ENCODE results near the gene OFD1.

Gene OFD1

GRCh38 chrX:13760426-13760825 lies 25.9 kb downstream of the OFD1 start:
- H3K36me3 ChIP-seq (ENCODE audit: insufficient read depth, low read length), result peaks cover 19% of the 10 kb centered on the region
- H3K9me3 ChIP-seq (replicated peaks; ENCODE audit: low read length), result no peaks in the 10 kb centered on the region
- peaks cover 13% of the 10 kb centered on the region for H3K4me1 ChIP-seq (ENCODE audit: control insufficient read depth, insufficient read depth, low read length)
- no peak overlapping the region for H3K4me2 ChIP-seq (ENCODE audit: low read length)
- no peaks in the 10 kb centered on the region for H3K27me3 ChIP-seq (ENCODE audit: control insufficient read depth, insufficient read depth, low read length)
- no peak overlapping the region for H3K4me3 ChIP-seq (ENCODE audit: low read length)
- no peak overlapping the region for H3K9ac ChIP-seq (ENCODE audit: low read depth, low read length)

- Histone ChIP-seq H3K4me1 (ENCODE audit: control insufficient read depth, insufficient read depth, low read length) (peaks cover 13% of the 10 kb centered on the region), H3K4me2 (ENCODE audit: low read length) (no peak overlapping the region), H3K27me3 (ENCODE audit: control insufficient read depth, insufficient read depth, low read length) (no peaks in the 10 kb centered on the region), H3K36me3 (ENCODE audit: insufficient read depth, low read length) (peaks cover 21% of the 10 kb centered on the region), H3K9me3 (replicated peaks; ENCODE audit: low read length) (no peaks in the 10 kb centered on the region), H3K4me3 (ENCODE audit: low read length) (no peak overlapping the region), H3K9ac (ENCODE audit: low read depth, low read length) (no peak overlapping the region)
These were observed 27.3 kb downstream of the OFD1 start for GRCh38 chrX:13761606-13762414.

- no peak overlapping the region for H3K9ac ChIP-seq (ENCODE audit: low read depth, low read length)
- H3K4me2 ChIP-seq (ENCODE audit: low read length), result no peak overlapping the region
- H3K36me3 ChIP-seq (ENCODE audit: insufficient read depth, low read length), result peaks cover 18% of the 10 kb centered on the region
- H3K4me3 ChIP-seq (ENCODE audit: low read length), result no peak overlapping the region
- peaks cover 13% of the 10 kb centered on the region for H3K4me1 ChIP-seq (ENCODE audit: control insufficient read depth, insufficient read depth, low read length)
- no peaks in the 10 kb centered on the region for H3K27me3 ChIP-seq (ENCODE audit: control insufficient read depth, insufficient read depth, low read length)
- no peaks in the 10 kb centered on the region for H3K9me3 ChIP-seq (replicated peaks; ENCODE audit: low read length)
These were observed 28.9 kb downstream of the OFD1 start for GRCh38 chrX:13763489-13763888.

- Histone ChIP-seq H3K36me3 (ENCODE audit: insufficient read depth, low read length) (peaks cover 20% of the 10 kb centered on the region), H3K9me3 (replicated peaks; ENCODE audit: low read length) (no peaks in the 10 kb centered on the region), H3K4me3 (ENCODE audit: low read length) (no peak overlapping the region), H3K4me1 (ENCODE audit: control insufficient read depth, insufficient read depth, low read length) (peaks cover 13% of the 10 kb centered on the region), H3K9ac (ENCODE audit: low read depth, low read length) (no peak overlapping the region), H3K4me2 (ENCODE audit: low read length) (no peak overlapping the region), H3K27me3 (ENCODE audit: control insufficient read depth, insufficient read depth, low read length) (no peaks in the 10 kb centered on the region)
These were observed 29.7 kb downstream of the OFD1 start for GRCh38 chrX:13764281-13764680.

- no peaks in the 10 kb centered on the region for H3K27me3 ChIP-seq (ENCODE audit: control insufficient read depth, insufficient read depth, low read length)
- no peaks in the 10 kb centered on the region for H3K9me3 ChIP-seq (replicated peaks; ENCODE audit: low read length)
- H3K4me1 ChIP-seq (ENCODE audit: control insufficient read depth, insufficient read depth, low read length), result peaks cover 13% of the 10 kb centered on the region
- peaks cover 25% of the 10 kb centered on the region for H3K36me3 ChIP-seq (ENCODE audit: insufficient read depth, low read length)
- H3K4me2 ChIP-seq (ENCODE audit: low read length), result no peak overlapping the region
- no peak overlapping the region for H3K4me3 ChIP-seq (ENCODE audit: low read length)
- no peak overlapping the region for H3K9ac ChIP-seq (ENCODE audit: low read depth, low read length)
These were observed 30.2 kb downstream of the OFD1 start for GRCh38 chrX:13764765-13765164.

- Histone ChIP-seq H3K36me3 (ENCODE audit: insufficient read depth, low read length) (peaks cover 17% of the 10 kb centered on the region), H3K27me3 (ENCODE audit: control insufficient read depth, insufficient read depth, low read length) (no peaks in the 10 kb centered on the region), H3K4me1 (ENCODE audit: control insufficient read depth, insufficient read depth, low read length) (no peaks in the 10 kb centered on the region), H3K4me2 (ENCODE audit: low read length) (no peak overlapping the region), H3K9me3 (replicated peaks; ENCODE audit: low read length) (no peaks in the 10 kb centered on the region), H3K4me3 (ENCODE audit: low read length) (no peak overlapping the region), H3K9ac (ENCODE audit: low read depth, low read length) (no peak overlapping the region)
These were observed 34.4 kb downstream of the OFD1 start for GRCh38 chrX:13768939-13769338.

GRCh38 chrX:13770013-13770535 lies 35.5 kb downstream of the OFD1 start:
- Histone ChIP-seq H3K9ac (ENCODE audit: low read depth, low read length) (no peak overlapping the region), H3K27me3 (ENCODE audit: control insufficient read depth, insufficient read depth, low read length) (no peaks in the 10 kb centered on the region), H3K4me1 (ENCODE audit: control insufficient read depth, insufficient read depth, low read length) (no peaks in the 10 kb centered on the region), H3K9me3 (replicated peaks; ENCODE audit: low read length) (no peaks in the 10 kb centered on the region), H3K4me2 (ENCODE audit: low read length) (no peak overlapping the region), H3K4me3 (ENCODE audit: low read length) (no peak overlapping the region), H3K36me3 (ENCODE audit: insufficient read depth, low read length) (peaks cover 17% of the 10 kb centered on the region)

GRCh38 chrX:13774696-13775095 lies 40.1 kb downstream of the OFD1 start:
- Histone ChIP-seq H3K4me2 (ENCODE audit: low read length) (no peak overlapping the region), H3K27me3 (ENCODE audit: control insufficient read depth, insufficient read depth, low read length) (no peaks in the 10 kb centered on the region), H3K9me3 (replicated peaks; ENCODE audit: low read length) (no peaks in the 10 kb centered on the region), H3K4me1 (ENCODE audit: control insufficient read depth, insufficient read depth, low read length) (peaks cover 10% of the 10 kb centered on the region), H3K36me3 (ENCODE audit: insufficient read depth, low read length) (peaks cover 14% of the 10 kb centered on the region), H3K4me3 (ENCODE audit: low read length) (no peak overlapping the region), H3K9ac (ENCODE audit: low read depth, low read length) (no peak overlapping the region)

- Histone ChIP-seq H3K36me3 (ENCODE audit: insufficient read depth, low read length) (peaks cover 10% of the 10 kb centered on the region), H3K4me1 (ENCODE audit: control insufficient read depth, insufficient read depth, low read length) (peaks cover 10% of the 10 kb centered on the region), H3K9me3 (replicated peaks; ENCODE audit: low read length) (no peaks in the 10 kb centered on the region), H3K9ac (ENCODE audit: low read depth, low read length) (no peak overlapping the region), H3K4me2 (ENCODE audit: low read length) (no peak overlapping the region), H3K27me3 (ENCODE audit: control insufficient read depth, insufficient read depth, low read length) (no peaks in the 10 kb centered on the region), H3K4me3 (ENCODE audit: low read length) (no peak overlapping the region)
These were observed 41.3 kb downstream of the OFD1 start for GRCh38 chrX:13775837-13776236.

GRCh38 chrX:13776387-13776786 lies 41.8 kb downstream of the OFD1 start:
- peaks cover 10% of the 10 kb centered on the region for H3K36me3 ChIP-seq (ENCODE audit: insufficient read depth, low read length)

GRCh38 chrX:13778916-13779315 lies 44.4 kb downstream of the OFD1 start:
- Histone ChIP-seq H3K4me1 (ENCODE audit: control insufficient read depth, insufficient read depth, low read length) (peaks cover 10% of the 10 kb centered on the region), H3K4me3 (ENCODE audit: low read length) (no peak overlapping the region), H3K9me3 (replicated peaks; ENCODE audit: low read length) (no peaks in the 10 kb centered on the region), H3K4me2 (ENCODE audit: low read length) (peak overlapping the region; percentile 4), H3K9ac (ENCODE audit: low read depth, low read length) (no peak overlapping the region), H3K27me3 (ENCODE audit: control insufficient read depth, insufficient read depth, low read length) (no peaks in the 10 kb centered on the region), H3K36me3 (ENCODE audit: insufficient read depth, low read length) (peaks cover 10% of the 10 kb centered on the region)

More at GRCh38 chrX:13776387-13776786, 41.8 kb downstream of the OFD1 start:
- Histone ChIP-seq H3K4me3 (ENCODE audit: low read length) (no peak overlapping the region), H3K9me3 (replicated peaks; ENCODE audit: low read length) (no peaks in the 10 kb centered on the region), H3K4me2 (ENCODE audit: low read length) (no peak overlapping the region), H3K9ac (ENCODE audit: low read depth, low read length) (no peak overlapping the region), H3K27me3 (ENCODE audit: control insufficient read depth, insufficient read depth, low read length) (no peaks in the 10 kb centered on the region), H3K4me1 (ENCODE audit: control insufficient read depth, insufficient read depth, low read length) (peaks cover 10% of the 10 kb centered on the region)
